HG02852 (cell line): ENCODE data around the gene TOP3B.

Source experiments
- ATAC-seq: cut with Tn5 transposase; IDR thresholded peaks from one replicate; pipeline ENCODE4 v1.9.1; 2021; ENCODE audit warnings: mild to moderate bottlenecking, moderate library complexity; ENCODE audit not compliant: unreplicated experiment

The TOP3B gene

GRCh38 chr22:21980547-21980946, 2.0 kb downstream of the TOP3B start:
- no peak for ATAC-seq

GRCh38 chr22:21978564-21979386, 3.8 kb downstream of the TOP3B start:
- ATAC-seq, result no peak

- no peak for ATAC-seq
These were observed 4.8 kb downstream of the TOP3B start for GRCh38 chr22:21977814-21978213.

GRCh38 chr22:21975854-21976345, 6.7 kb downstream of the TOP3B start:
- ATAC-seq, result no peak

- no peak for ATAC-seq
These were observed 7.3 kb downstream of the TOP3B start for GRCh38 chr22:21975273-21975672.

GRCh38 chr22:21974058-21974649, 8.4 kb downstream of the TOP3B start:
- no peak for ATAC-seq

- no peak for ATAC-seq
These were observed 9.8 kb downstream of the TOP3B start for GRCh38 chr22:21972806-21973205.

GRCh38 chr22:21972293-21972779, 10.3 kb downstream of the TOP3B start:
- ATAC-seq, result no peak

- no peak for ATAC-seq
These were observed 10.7 kb downstream of the TOP3B start for GRCh38 chr22:21971858-21972275.

GRCh38 chr22:21970800-21971617, 11.6 kb downstream of the TOP3B start:
- no peak for ATAC-seq

- ATAC-seq, result no peak
These were observed 12.4 kb downstream of the TOP3B start for GRCh38 chr22:21970037-21970799.

- ATAC-seq, result no peak
These were observed 14.0 kb downstream of the TOP3B start for GRCh38 chr22:21968452-21969129.

GRCh38 chr22:21967693-21968271, 14.8 kb downstream of the TOP3B start:
- ATAC-seq, result no peak

GRCh38 chr22:21966643-21967516, 15.7 kb downstream of the TOP3B start:
- no peak for ATAC-seq

GRCh38 chr22:21965762-21966288, 16.8 kb downstream of the TOP3B start:
- no peak for ATAC-seq

- ATAC-seq, result no peak
These were observed 17.6 kb downstream of the TOP3B start for GRCh38 chr22:21964918-21965484.

GRCh38 chr22:21964234-21964633, 18.4 kb downstream of the TOP3B start:
- ATAC-seq, result no peak

- no peak for ATAC-seq
These were observed 18.8 kb downstream of the TOP3B start for GRCh38 chr22:21963790-21964211.
